Gastrocnemius medialis (tissue), 4 donors: Measurements from ENCODE around the gene UPK3A. TPM values are rescaled to one million over a fixed set of nuclear protein-coding genes. Genes with fewer than 3 reads are reported as not detected.
A peak's percentile ranks its signal among the peaks of the same experiment; 100 is the strongest.

Experiments used
- ATAC-seq, 2 donors: fragments of 150-250 bp; one replicate each; pipeline ENCODE4 v1.9.1; 2016
- DNase-seq, 2 donors: peaks; one replicate each; pipeline ENCODE4 v3.0.0-alpha.2; 2019
- H3K27ac ChIP-seq, 4 donors: fragments of 200-600 bp; sonication (generic); 1 replicate in 1 of 4; 2 replicates in 3 of 4; pipeline ENCODE4 v1.5.1; 2016 to 2018; ENCODE audit warnings: mild to moderate bottlenecking in 2 of 4, moderate library complexity in 1 of 4
- H3K27me3 ChIP-seq, 3 donors: fragments of 200-600 bp; sonication (generic) in 2 of 3; 1 replicate in 1 of 3; 2 replicates in 2 of 3; pipeline versions ENCODE4 v1.5.1 to v1.6.0; 2016 to 2019; ENCODE audit warnings: mild to moderate bottlenecking in 1 of 3, moderate library complexity in 1 of 3
- H3K36me3 ChIP-seq, 2 donors: fragments of 200-600 bp; sonication (generic) in 1 of 2; one replicate each; pipeline ENCODE4 v1.5.1; 2017 to 2018
- H3K4me1 ChIP-seq, 2 donors: fragments of 200-600 bp; sonication (generic) in 1 of 2; one replicate each; pipeline ENCODE4 v1.5.1; 2016 to 2017; ENCODE audit warnings: mild to moderate bottlenecking in 2 of 2
- H3K4me3 ChIP-seq, 4 donors: fragments of 200-600 bp; sonication (generic) in 3 of 4; 1 replicate in 1 of 4; 2 replicates in 3 of 4; pipeline ENCODE4 v1.5.1; 2016 to 2019; ENCODE audit warnings: mild to moderate bottlenecking in 2 of 4
- H3K9me3 ChIP-seq, 3 donors: fragments of 200-600 bp; sonication (generic) in 2 of 3; 1 replicate in 1 of 3; 2 replicates in 2 of 3; pipeline ENCODE4 v1.5.1; 2016 to 2019
- POLR2A ChIP-seq, 2 donors: fragments of 450-650 bp; IDR thresholded peaks; one replicate each; pipeline ENCODE4 v1.6.1; 2017; ENCODE audit warnings: antibody characterized with exemption in 2 of 2, mild to moderate bottlenecking in 2 of 2, moderate library complexity in 2 of 2
- in situ Hi-C, 4 donors: fragments of 200-750 bp; cut with MboI; loops; one replicate each; pipeline versions ENCODE4 v1.15.0 to v1.8.0; 2017; ENCODE audit warnings: low sequenced_read_pairs in 4 of 4
- intact Hi-C: fragments of 100-400 bp; cut with DNase I; formaldehyde crosslinking; loops from one replicate; pipeline ENCODE4 v1.15.1; 2023; ENCODE audit warnings: low total_unique reads
- total RNA-seq, 4 donors: library from RNA; depleted of rRNA; stranded (reverse); fragments of >200 nt; gene quantifications; one replicate each; pipeline versions ENCODE4 v1.1.0 to v1.2.3, GENCODE V29; 2016
- TF ChIP-seq, protein P1 (sequence below), 5 experiments: fragments of 450-650 bp in 3 of 5; fragments of 200-600 bp in 2 of 5; sonication (generic) in 2 of 5; IDR thresholded peaks in 4 of 5; conservative IDR thresholded peaks in 1 of 5; 1 replicate in 4 of 5; 2 replicates in 1 of 5; pipeline ENCODE4 v1.5.1; 2016 to 2019; ENCODE audit warnings: antibody characterized with exemption in 5 of 5, mild to moderate bottlenecking in 3 of 5, moderate library complexity in 3 of 5

UPK3A gene
- total RNA-seq, 4 donors from 2014 or later, result 0.70 to 6.4 (median 2.1) TPM

GRCh38 chr22:45290410-45290936 lies 5.7 kb downstream of the UPK3A start:
- ATAC-seq (peak; percentile 93 to 95), DNase-seq (peak; percentile 90 to 91)
- Histone ChIP-seq H3K9me3 (no peaks in the 10 kb centered on the region), H3K27me3 (no peaks in the 10 kb centered on the region), H3K4me3 (peak overlapping the region in 2 of 4 donors; percentile 12 to 15), H3K27ac (peak overlapping the region; percentile 48 to 74 (median 65)), H3K36me3 (no peaks in the 10 kb centered on the region), H3K4me1 (peaks cover 10 to 13% of the 10 kb centered on the region in 2 donors)
- in situ Hi-C loops, result no loop called here
- peak; percentile 73 to 74 for TF ChIP-seq POLR2A (IDR thresholded peaks at IDR 0.05)
- TF ChIP-seq, protein P1, sequence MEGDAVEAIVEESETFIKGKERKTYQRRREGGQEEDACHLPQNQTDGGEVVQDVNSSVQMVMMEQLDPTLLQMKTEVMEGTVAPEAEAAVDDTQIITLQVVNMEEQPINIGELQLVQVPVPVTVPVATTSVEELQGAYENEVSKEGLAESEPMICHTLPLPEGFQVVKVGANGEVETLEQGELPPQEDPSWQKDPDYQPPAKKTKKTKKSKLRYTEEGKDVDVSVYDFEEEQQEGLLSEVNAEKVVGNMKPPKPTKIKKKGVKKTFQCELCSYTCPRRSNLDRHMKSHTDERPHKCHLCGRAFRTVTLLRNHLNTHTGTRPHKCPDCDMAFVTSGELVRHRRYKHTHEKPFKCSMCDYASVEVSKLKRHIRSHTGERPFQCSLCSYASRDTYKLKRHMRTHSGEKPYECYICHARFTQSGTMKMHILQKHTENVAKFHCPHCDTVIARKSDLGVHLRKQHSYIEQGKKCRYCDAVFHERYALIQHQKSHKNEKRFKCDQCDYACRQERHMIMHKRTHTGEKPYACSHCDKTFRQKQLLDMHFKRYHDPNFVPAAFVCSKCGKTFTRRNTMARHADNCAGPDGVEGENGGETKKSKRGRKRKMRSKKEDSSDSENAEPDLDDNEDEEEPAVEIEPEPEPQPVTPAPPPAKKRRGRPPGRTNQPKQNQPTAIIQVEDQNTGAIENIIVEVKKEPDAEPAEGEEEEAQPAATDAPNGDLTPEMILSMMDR (IDR thresholded peaks at IDR 0.05 in 4 of 5, conservative IDR thresholded peaks at IDR 0.05 in 1 of 5), result no peak
- intact Hi-C loops, result loop anchor here (2.0 kb wide), 1 partner anchor 44 kb away; no protein-coding TSS in a partner anchor

DNA sequence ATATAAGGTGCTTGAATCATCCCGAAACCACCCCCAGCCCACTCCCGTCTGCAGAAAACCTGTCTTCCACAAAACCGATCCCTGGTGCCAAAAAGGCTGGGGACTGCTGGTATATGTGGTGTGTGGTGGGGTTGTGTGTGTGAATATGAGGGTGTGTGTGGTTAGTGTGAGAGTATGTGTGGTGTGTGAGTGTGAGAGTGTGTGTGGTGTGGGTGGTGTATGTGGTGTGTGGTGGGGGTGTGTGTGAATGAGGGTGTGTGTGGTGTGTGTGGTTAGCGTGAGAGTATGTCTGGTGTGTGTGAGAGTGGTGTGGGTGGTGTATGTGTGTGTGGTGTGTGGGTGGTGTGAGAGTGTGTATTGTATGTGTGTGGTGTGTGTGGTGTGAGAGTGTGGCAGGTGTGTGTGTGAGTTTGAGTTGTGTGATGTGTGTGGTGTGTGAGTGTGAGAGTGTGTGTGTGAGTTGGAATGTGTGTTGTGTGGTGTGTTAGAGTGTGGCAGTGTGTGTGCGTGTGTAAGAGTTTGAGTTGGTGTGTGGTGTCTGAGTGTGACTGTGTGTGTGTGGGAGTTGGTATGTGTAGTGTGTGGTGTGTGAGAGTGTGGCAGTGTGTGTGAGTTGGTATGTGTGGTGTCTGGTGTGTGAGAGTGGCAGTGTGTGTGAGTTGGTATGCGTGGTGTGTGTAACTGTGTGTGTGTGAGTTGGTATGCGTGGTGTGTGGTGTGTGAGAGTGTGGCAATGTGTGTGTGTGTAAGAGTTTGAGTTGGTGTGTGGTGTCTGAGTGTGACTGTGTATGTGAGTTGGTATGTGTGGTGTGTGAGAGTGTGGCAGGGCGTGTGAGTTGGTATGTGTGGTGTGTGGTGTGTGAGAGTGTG lies 6.5 kb downstream of the UPK3A start:
- Histone ChIP-seq H3K4me1 (peaks cover 10 to 11% of the 10 kb centered on the region in 2 donors), H3K27me3 (no peaks in the 10 kb centered on the region), H3K4me3 (no peak overlapping the region), H3K27ac (peak overlapping the region in 2 of 4 donors; percentile 43 to 55), H3K36me3 (no peaks in the 10 kb centered on the region), H3K9me3 (no peaks in the 10 kb centered on the region)
- TF ChIP-seq, protein P1 (IDR thresholded peaks at IDR 0.05 in 4 of 5, conservative IDR thresholded peaks at IDR 0.05 in 1 of 5), result no peak
- no peak for TF ChIP-seq POLR2A (IDR thresholded peaks at IDR 0.05)
- intact Hi-C loops (loop anchor here (2.0 kb wide), 1 partner anchor 44 kb away; no protein-coding TSS in a partner anchor), in situ Hi-C loops (no loop called here)
- no peak for ATAC-seq
- no peak for DNase-seq

GRCh38 chr22:45291931-45292290 lies 7.2 kb downstream of the UPK3A start:
- DNase-seq (no peak), ATAC-seq (no peak)
- H3K9me3 ChIP-seq, result no peaks in the 10 kb centered on the region

GRCh38 chr22:45292731-45293442 lies 8.1 kb downstream of the UPK3A start:
- DNase-seq (no peak), ATAC-seq (no peak)
- H3K27ac ChIP-seq, result no peak overlapping the region
- no peak for TF ChIP-seq POLR2A (IDR thresholded peaks at IDR 0.05)
- TF ChIP-seq, protein P1 (IDR thresholded peaks at IDR 0.05 in 4 of 5, conservative IDR thresholded peaks at IDR 0.05 in 1 of 5), result no peak
- H3K36me3 ChIP-seq, result no peaks in the 10 kb centered on the region
- H3K9me3 ChIP-seq, result no peaks in the 10 kb centered on the region
- no peak overlapping the region for H3K4me3 ChIP-seq
- H3K4me1 ChIP-seq, result peaks cover 10 to 11% of the 10 kb centered on the region in 2 donors
- intact Hi-C loops (no loop called here), in situ Hi-C loops (no loop called here)
- H3K27me3 ChIP-seq, result no peaks in the 10 kb centered on the region

More at GRCh38 chr22:45291931-45292290, 7.2 kb downstream of the UPK3A start:
- peaks cover 10 to 11% of the 10 kb centered on the region in 2 donors for H3K4me1 ChIP-seq
- H3K27ac ChIP-seq, result no peak overlapping the region
- intact Hi-C loops, result loop anchor here (2.0 kb wide), 1 partner anchor 43 kb away; no protein-coding TSS in a partner anchor
- no peaks in the 10 kb centered on the region for H3K27me3 ChIP-seq
- TF ChIP-seq POLR2A (IDR thresholded peaks at IDR 0.05), result no peak
- TF ChIP-seq, protein P1 (IDR thresholded peaks at IDR 0.05 in 4 of 5, conservative IDR thresholded peaks at IDR 0.05 in 1 of 5), result no peak
- in situ Hi-C loops, result no loop called here
- H3K4me3 ChIP-seq, result no peak overlapping the region
- no peaks in the 10 kb centered on the region for H3K36me3 ChIP-seq
